ENCODE measurements around the gene DAZAP1. TPM values are rescaled to one million over a fixed set of nuclear protein-coding genes. Genes with fewer than 3 reads are reported as not detected.

DAZAP1 gene
- total RNA-seq, 1 experiment from 2014 or later: 360 TPM

DNA sequence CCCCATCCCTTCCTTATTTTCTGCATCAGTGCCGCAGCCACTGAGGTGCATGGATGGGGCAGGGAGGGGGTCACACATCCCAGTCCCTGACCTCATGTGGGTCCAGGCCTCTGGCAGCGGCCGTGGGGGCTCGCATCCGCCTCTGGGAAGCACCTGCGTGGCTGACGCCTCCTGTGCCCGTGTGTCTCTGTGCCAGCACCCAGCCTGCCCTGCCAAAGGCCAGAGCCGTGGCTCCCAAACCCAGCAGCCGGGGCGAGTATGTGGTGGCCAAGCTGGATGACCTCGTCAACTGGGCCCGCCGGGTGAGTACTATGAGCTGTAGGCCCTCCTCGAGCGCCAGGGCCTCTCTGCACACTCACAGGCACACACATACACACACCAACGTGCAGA lies 18.8 kb upstream of the DAZAP1 start:
- H3K27ac Mint-ChIP-seq: no peak overlapping the region
- POLR2A ChIA-PET: no interaction called here
- TF ChIP-seq, protein P1, sequence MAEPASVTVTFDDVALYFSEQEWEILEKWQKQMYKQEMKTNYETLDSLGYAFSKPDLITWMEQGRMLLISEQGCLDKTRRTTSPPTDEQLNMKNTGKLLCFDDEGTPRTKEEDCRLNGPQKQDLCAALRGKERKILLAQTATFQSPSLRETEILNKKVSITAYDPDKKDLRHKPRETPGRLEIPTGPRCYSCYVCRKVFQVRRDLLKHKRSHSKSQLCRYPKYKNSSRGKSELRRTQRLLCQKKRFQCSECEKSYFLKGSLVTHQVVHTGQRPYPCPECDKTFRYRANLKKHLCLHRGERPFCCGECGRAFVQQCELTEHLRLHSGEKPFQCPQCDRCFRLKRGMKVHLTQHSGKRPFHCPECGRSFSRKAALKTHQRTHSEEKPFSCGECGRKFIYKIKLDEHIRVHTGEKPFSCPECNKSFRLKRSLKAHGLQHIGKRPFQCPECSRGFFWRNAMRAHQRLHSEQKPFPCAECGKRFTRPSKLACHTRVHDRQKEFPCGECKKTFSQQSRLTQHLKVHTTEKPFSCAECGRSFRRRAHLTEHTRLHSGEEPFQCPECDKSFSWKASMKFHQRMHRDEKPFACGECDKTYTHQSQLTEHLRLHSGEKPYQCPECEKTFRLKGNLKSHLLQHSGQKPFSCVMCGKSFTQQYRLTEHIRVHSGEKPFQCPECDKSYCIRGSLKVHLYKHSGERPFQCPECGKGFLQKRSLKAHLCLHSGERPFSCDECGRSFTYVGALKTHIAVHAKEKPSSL (CRISPR knock-in tag; conservative IDR thresholded peaks at IDR 0.05): no peak

DNA sequence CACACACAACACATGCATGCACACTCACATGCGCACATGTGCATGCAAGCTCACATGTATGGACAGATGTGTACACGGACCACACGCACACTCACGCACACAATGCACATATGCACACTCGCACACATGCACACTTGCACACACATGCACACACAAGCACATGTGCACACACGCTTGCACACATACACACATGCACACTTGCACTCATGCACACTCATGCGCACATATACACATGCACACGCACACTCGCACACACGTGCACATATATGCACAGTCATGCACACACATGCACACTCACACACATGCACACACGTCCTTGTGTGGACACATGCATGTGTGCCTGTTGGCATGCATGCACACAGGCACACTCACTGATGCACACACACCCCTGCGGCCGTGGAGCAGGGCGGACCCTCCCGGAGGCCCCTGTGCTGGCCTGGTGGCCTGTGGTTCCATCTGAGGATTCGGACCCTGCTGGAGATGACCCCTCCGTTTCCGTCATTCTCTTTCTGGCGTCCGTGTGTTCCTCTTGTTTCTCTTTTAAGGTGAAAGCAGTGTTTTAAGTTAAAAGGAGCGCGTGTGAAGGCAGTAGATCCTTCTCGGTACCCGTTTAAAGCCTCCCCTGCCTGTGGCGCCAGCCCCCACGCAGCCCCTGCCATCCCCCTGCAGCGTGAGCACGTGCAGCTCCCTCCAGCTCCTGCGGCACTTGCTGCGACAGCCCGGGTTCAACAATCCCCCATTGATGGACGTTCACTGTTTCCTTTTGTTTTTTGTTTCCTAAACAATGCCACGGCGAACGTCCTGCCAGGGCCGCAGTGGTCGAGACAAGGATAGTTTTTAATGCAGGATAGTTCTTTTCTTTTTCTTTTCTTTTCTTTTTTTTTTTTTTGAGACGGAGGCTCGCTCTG lies 18.1 kb upstream of the DAZAP1 start:
- peaks cover 22% of the 10 kb centered on the region for H3K36me3 Mint-ChIP-seq
- ATAC-seq: no peak
- no peak for TF ChIP-seq PRDM15 (CRISPR knock-in tag; IDR thresholded peaks at IDR 0.05)
- TF ChIP-seq FOXP1 (CRISPR knock-in tag; IDR thresholded peaks at IDR 0.05; ENCODE audit: borderline replicate concordance): 0 out of 2 replicates have a peak, but pooled peaks have one; percentile 60
- 0 out of 2 replicates have a peak, but pooled peaks have one; percentile 25 for TF ChIP-seq ATF3 (CRISPR knock-in tag; conservative IDR thresholded peaks at IDR 0.05)
- TF ChIP-seq ZBTB43 (CRISPR knock-in tag; IDR thresholded peaks at IDR 0.05): peak; percentile 96
- ChIA-PET POLR2A (interaction anchor here (0.7 kb wide), 1 partner anchor 314 kb away, joined by 3 read pairs; no protein-coding TSS in a partner anchor), CTCF (interaction anchor here (0.7 kb wide), 1 partner anchor 72 kb away, joined by 3 read pairs; no protein-coding TSS in a partner anchor)
- H3K27ac Mint-ChIP-seq: no peak overlapping the region
- H3K27me3 Mint-ChIP-seq (ENCODE audit: low read depth): no peaks in the 10 kb centered on the region
- no peak overlapping the region for H3K4me3 Mint-ChIP-seq
- H3K4me1 Mint-ChIP-seq: peaks cover 6% of the 10 kb centered on the region
- DNase-seq (ENCODE audit: low spot score): no peak
- no peaks in the 10 kb centered on the region for H3K9me3 Mint-ChIP-seq

More for the DNA sequence above, 18.8 kb upstream of the DAZAP1 start:
- DNase-seq (ENCODE audit: low spot score) (no peak), ATAC-seq (no peak)
- Mint-ChIP-seq H3K36me3 (peaks cover 22% of the 10 kb centered on the region), H3K4me1 (peaks cover 6% of the 10 kb centered on the region), H3K4me3 (no peak overlapping the region), H3K27me3 (ENCODE audit: low read depth) (no peaks in the 10 kb centered on the region), H3K9me3 (no peaks in the 10 kb centered on the region)
- CTCF ChIA-PET: interaction anchor here (0.9 kb wide), 1 partner anchor 69 kb away, joined by 3 read pairs; no protein-coding TSS in a partner anchor

GRCh38 chr19:1390890-1391423 lies 16.4 kb upstream of the DAZAP1 start:
- H3K27ac Mint-ChIP-seq: no peak overlapping the region
- ChIA-PET CTCF (no interaction called here), POLR2A (no interaction called here)
- no peaks in the 10 kb centered on the region for H3K27me3 Mint-ChIP-seq (ENCODE audit: low read depth)
- H3K9me3 Mint-ChIP-seq: no peaks in the 10 kb centered on the region
- ATAC-seq (no peak), DNase-seq (ENCODE audit: low spot score) (no peak)
- no peak overlapping the region for H3K4me3 Mint-ChIP-seq
- H3K36me3 Mint-ChIP-seq: peaks cover 22% of the 10 kb centered on the region
- H3K4me1 Mint-ChIP-seq: no peaks in the 10 kb centered on the region
- TF ChIP-seq ZBTB21 (CRISPR knock-in tag; IDR thresholded peaks at IDR 0.05; ENCODE audit: borderline replicate concordance) (no peak), TCF7 (CRISPR knock-in tag; IDR thresholded peaks at IDR 0.05; ENCODE audit: low read depth) (no peak), SOX15 (CRISPR knock-in tag; IDR thresholded peaks at IDR 0.05) (no peak), CREM (CRISPR knock-in tag; IDR thresholded peaks at IDR 0.05) (no peak), SP1 (CRISPR knock-in tag; conservative IDR thresholded peaks at IDR 0.05) (no peak), ZNF263 (CRISPR knock-in tag; IDR thresholded peaks at IDR 0.05; ENCODE audit: low read depth) (no peak), ZNF232 (CRISPR knock-in tag; IDR thresholded peaks at IDR 0.05) (no peak), NFYB (CRISPR knock-in tag; conservative IDR thresholded peaks at IDR 0.05; ENCODE audit: low read depth) (no peak), CBFB (CRISPR knock-in tag; IDR thresholded peaks at IDR 0.05; ENCODE audit: low read depth) (no peak), TEAD1 (CRISPR knock-in tag; IDR thresholded peaks at IDR 0.05) (no peak), CDX4 (CRISPR knock-in tag; IDR thresholded peaks at IDR 0.05; ENCODE audit: borderline replicate concordance) (no peak)
- TF ChIP-seq, protein P2, sequence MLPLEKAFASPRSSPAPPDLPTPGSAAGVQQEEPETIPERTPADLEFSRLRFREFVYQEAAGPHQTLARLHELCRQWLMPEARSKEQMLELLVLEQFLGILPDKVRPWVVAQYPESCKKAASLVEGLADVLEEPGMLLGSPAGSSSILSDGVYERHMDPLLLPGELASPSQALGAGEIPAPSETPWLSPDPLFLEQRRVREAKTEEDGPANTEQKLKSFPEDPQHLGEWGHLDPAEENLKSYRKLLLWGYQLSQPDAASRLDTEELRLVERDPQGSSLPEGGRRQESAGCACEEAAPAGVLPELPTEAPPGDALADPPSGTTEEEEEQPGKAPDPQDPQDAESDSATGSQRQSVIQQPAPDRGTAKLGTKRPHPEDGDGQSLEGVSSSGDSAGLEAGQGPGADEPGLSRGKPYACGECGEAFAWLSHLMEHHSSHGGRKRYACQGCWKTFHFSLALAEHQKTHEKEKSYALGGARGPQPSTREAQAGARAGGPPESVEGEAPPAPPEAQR (CRISPR knock-in tag; IDR thresholded peaks at IDR 0.05): no peak
- TF ChIP-seq, protein P3, sequence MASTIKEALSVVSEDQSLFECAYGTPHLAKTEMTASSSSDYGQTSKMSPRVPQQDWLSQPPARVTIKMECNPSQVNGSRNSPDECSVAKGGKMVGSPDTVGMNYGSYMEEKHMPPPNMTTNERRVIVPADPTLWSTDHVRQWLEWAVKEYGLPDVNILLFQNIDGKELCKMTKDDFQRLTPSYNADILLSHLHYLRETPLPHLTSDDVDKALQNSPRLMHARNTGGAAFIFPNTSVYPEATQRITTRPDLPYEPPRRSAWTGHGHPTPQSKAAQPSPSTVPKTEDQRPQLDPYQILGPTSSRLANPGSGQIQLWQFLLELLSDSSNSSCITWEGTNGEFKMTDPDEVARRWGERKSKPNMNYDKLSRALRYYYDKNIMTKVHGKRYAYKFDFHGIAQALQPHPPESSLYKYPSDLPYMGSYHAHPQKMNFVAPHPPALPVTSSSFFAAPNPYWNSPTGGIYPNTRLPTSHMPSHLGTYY (CRISPR knock-in tag; IDR thresholded peaks at IDR 0.05): no peak
